Measurements from ENCODE around the gene ADGRV1.

- TF ChIP-seq CTCF (IDR thresholded peaks at IDR 0.05) = peak; percentile 94
- no peak for TF ChIP-seq ZFX (IDR thresholded peaks at IDR 0.05; ENCODE audit: borderline replicate concordance)
Measured at GRCh38 chr5:90783460-90784333, 225.1 kb downstream of the ADGRV1 start.

Data from 22Rv1 (cell line).